GM23338 (cell line): Measurements from ENCODE around the gene XPA.

Experiments used
- EZH2 ChIP-seq: fragments of 200-600 bp; sonication (generic); IDR thresholded peaks from one replicate; pipeline ENCODE4 v1.8.0; 2017; ENCODE audit warnings: antibody characterized with exemption, mild to moderate bottlenecking, low read depth; ENCODE audit not compliant: unreplicated experiment
- EZH2phosphoT487 ChIP-seq: fragments of 200-600 bp; sonication (generic); IDR thresholded peaks from one replicate; pipeline ENCODE4 v1.8.1; 2018; ENCODE audit warnings: antibody characterized with exemption; ENCODE audit not compliant: unreplicated experiment
- JUNB ChIP-seq: IDR thresholded peaks from one replicate; pipeline ENCODE4 v1.6.1; 2016; ENCODE audit warnings: antibody characterized with exemption; ENCODE audit not compliant: unreplicated experiment
- NANOG ChIP-seq: IDR thresholded peaks from 2 replicates; pipeline ENCODE4 v1.6.1; 2016; ENCODE audit warnings: antibody characterized with exemption, borderline replicate concordance
- POLR2AphosphoS5 ChIP-seq: IDR thresholded peaks from 2 replicates; pipeline ENCODE4 v1.6.1; 2016; ENCODE audit warnings: antibody characterized with exemption, low read depth
- REST ChIP-seq: IDR thresholded peaks from one replicate; pipeline ENCODE4 v1.6.1; 2018; ENCODE audit warnings: antibody characterized with exemption; ENCODE audit not compliant: unreplicated experiment
- STAT1 ChIP-seq: IDR thresholded peaks from one replicate; pipeline ENCODE4 v1.6.1; 2016; ENCODE audit warnings: antibody characterized with exemption; ENCODE audit not compliant: unreplicated experiment
- TF ChIP-seq, protein P1 (sequence below), 2 experiments: fragments of 200-600 bp in 1 of 2; sonication (generic) in 1 of 2; conservative IDR thresholded peaks; 2 replicates each; pipeline versions ENCODE4 v1.5.1 to v1.6.1; 2016 to 2017; ENCODE audit warnings: antibody characterized with exemption in 2 of 2, low read depth in 2 of 2, mild to moderate bottlenecking in 2 of 2, moderate library complexity in 1 of 2
- TF ChIP-seq, protein P2 (sequence below): fragments of 250-450 bp; sonication (Bioruptor Pico); IDR thresholded peaks from 2 replicates; pipeline ENCODE4 v1.5.0; 2020; ENCODE audit warnings: mild to moderate bottlenecking, moderate library complexity

DNA sequence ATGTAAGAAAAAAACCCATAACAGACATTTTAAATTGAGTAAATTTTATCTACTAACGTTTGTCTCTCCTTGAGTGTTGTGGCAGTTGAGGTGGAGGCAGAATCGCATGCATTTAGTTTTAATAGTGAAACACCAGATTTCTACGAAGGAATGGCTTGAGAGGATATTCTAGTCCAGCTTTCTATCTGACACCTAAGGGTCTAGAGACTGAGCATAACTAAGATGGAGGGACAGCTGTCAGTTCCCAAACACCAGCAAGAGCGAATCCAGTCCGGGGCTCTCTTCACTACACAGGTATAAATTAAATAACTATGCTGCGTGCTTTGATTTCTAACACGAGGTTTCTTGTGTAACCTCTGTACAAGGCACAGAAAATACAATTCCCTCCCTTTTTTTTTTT, 62.1 kb downstream of the XPA start:
- TF ChIP-seq, protein P1, sequence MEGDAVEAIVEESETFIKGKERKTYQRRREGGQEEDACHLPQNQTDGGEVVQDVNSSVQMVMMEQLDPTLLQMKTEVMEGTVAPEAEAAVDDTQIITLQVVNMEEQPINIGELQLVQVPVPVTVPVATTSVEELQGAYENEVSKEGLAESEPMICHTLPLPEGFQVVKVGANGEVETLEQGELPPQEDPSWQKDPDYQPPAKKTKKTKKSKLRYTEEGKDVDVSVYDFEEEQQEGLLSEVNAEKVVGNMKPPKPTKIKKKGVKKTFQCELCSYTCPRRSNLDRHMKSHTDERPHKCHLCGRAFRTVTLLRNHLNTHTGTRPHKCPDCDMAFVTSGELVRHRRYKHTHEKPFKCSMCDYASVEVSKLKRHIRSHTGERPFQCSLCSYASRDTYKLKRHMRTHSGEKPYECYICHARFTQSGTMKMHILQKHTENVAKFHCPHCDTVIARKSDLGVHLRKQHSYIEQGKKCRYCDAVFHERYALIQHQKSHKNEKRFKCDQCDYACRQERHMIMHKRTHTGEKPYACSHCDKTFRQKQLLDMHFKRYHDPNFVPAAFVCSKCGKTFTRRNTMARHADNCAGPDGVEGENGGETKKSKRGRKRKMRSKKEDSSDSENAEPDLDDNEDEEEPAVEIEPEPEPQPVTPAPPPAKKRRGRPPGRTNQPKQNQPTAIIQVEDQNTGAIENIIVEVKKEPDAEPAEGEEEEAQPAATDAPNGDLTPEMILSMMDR (conservative IDR thresholded peaks at IDR 0.05; ENCODE audit: low read depth in 2 of 2) = no peak
- TF ChIP-seq EZH2 = no peak
- TF ChIP-seq REST = no peak
- no peak for TF ChIP-seq NANOG
- no peak for TF ChIP-seq EZH2phosphoT487
- no peak for TF ChIP-seq POLR2AphosphoS5
- no peak for TF ChIP-seq JUNB
- TF ChIP-seq STAT1 = no peak
- TF ChIP-seq, protein P2, sequence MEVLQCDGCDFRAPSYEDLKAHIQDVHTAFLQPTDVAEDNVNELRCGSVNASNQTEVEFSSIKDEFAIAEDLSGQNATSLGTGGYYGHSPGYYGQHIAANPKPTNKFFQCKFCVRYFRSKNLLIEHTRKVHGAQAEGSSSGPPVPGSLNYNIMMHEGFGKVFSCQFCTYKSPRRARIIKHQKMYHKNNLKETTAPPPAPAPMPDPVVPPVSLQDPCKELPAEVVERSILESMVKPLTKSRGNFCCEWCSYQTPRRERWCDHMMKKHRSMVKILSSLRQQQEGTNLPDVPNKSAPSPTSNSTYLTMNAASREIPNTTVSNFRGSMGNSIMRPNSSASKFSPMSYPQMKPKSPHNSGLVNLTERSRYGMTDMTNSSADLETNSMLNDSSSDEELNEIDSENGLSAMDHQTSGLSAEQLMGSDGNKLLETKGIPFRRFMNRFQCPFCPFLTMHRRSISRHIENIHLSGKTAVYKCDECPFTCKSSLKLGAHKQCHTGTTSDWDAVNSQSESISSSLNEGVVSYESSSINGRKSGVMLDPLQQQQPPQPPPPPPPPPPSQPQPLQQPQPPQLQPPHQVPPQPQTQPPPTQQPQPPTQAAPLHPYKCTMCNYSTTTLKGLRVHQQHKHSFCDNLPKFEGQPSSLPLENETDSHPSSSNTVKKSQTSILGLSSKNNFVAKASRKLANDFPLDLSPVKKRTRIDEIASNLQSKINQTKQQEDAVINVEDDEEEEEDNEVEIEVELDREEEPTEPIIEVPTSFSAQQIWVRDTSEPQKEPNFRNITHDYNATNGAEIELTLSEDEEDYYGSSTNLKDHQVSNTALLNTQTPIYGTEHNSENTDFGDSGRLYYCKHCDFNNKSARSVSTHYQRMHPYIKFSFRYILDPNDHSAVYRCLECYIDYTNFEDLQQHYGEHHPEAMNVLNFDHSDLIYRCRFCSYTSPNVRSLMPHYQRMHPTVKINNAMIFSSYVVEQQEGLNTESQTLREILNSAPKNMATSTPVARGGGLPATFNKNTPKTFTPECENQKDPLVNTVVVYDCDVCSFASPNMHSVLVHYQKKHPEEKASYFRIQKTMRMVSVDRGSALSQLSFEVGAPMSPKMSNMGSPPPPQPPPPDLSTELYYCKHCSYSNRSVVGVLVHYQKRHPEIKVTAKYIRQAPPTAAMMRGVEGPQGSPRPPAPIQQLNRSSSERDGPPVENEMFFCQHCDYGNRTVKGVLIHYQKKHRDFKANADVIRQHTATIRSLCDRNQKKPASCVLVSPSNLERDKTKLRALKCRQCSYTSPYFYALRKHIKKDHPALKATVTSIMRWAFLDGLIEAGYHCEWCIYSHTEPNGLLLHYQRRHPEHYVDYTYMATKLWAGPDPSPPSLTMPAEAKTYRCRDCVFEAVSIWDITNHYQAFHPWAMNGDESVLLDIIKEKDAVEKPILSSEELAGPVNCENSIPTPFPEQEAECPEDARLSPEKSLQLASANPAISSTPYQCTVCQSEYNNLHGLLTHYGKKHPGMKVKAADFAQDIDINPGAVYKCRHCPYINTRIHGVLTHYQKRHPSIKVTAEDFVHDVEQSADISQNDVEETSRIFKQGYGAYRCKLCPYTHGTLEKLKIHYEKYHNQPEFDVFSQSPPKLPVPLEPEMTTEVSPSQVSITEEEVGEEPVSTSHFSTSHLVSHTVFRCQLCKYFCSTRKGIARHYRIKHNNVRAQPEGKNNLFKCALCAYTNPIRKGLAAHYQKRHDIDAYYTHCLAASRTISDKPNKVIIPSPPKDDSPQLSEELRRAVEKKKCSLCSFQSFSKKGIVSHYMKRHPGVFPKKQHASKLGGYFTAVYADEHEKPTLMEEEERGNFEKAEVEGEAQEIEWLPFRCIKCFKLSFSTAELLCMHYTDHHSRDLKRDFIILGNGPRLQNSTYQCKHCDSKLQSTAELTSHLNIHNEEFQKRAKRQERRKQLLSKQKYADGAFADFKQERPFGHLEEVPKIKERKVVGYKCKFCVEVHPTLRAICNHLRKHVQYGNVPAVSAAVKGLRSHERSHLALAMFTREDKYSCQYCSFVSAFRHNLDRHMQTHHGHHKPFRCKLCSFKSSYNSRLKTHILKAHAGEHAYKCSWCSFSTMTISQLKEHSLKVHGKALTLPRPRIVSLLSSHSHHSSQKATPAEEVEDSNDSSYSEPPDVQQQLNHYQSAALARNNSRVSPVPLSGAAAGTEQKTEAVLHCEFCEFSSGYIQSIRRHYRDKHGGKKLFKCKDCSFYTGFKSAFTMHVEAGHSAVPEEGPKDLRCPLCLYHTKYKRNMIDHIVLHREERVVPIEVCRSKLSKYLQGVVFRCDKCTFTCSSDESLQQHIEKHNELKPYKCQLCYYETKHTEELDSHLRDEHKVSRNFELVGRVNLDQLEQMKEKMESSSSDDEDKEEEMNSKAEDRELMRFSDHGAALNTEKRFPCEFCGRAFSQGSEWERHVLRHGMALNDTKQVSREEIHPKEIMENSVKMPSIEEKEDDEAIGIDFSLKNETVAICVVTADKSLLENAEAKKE = no peak
